ENCODE data around the gene EYS.

Gene EYS

DNA sequence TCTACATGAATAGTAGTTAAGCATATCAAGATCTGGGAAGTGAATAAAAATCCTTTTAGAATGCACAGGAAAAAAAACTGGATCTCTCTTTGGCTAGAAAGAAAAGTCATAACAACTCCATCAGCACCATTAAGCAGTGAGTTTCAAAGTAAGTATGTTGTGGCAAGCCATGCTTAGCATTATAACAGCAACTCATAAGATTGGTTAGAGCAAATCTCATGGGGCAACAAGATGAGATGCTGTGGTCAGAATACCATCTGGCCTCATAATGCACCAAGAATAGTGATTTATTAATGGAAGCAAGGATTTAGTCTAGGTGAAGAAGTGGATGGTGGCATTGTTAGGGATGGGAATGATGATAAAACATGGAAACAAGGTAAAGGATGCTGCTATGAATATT lies 1912.0 kb downstream of the EYS start:
- no peaks in the 10 kb centered on the region for H3K9me3 ChIP-seq (ENCODE audit: control insufficient read depth, low read length)
- no peaks in the 10 kb centered on the region for H3K36me3 ChIP-seq (ENCODE audit: control insufficient read depth, insufficient read depth, low read length)
- H3K79me2 ChIP-seq = no peaks in the 10 kb centered on the region

DNA sequence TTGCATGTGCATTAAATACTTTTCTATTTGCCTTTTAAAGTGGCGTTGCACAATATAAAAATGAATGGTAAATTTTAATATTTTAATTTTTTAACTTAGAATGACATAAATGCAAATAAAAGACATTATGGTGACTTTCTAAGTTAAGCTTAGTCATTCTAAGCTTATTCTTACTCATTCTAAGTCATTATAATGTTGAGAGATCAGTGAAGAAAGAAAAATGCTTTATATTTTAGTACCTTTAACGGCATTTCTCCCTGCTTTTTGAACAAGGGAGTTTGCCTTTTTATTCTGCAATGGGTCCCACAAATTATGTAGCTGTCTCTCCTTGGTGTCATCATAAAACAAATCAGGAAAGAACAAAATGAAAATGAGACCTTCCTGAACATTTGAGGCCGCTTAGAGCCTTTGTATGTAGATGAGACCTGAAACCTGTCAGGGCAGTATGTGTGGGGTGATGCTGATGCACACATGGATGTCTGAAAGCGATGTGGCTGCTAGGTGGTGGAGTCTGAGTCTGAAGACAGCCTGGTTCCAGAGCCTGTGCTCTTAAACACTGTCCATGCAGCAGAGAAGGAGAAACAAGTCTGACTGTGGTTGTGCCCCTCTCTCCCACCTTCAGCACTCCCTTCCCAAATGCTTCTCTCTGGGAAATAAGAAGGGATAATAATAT lies 1913.4 kb downstream of the EYS start:
- H3K36me3 ChIP-seq (ENCODE audit: control insufficient read depth, insufficient read depth, low read length) = no peaks in the 10 kb centered on the region
- H3K4me3 ChIP-seq (ENCODE audit: low read depth, low read length) = no peak overlapping the region
- no peak overlapping the region for H3K9ac ChIP-seq
- no peaks in the 10 kb centered on the region for H3K27me3 ChIP-seq (ENCODE audit: control insufficient read depth, insufficient read depth, low read length)
- H3K79me2 ChIP-seq = no peaks in the 10 kb centered on the region
- no peak overlapping the region for H3K4me2 ChIP-seq (ENCODE audit: low read length)
- H3K4me1 ChIP-seq = no peaks in the 10 kb centered on the region
- H3K27ac ChIP-seq = no peak overlapping the region
- no peaks in the 10 kb centered on the region for H3K9me3 ChIP-seq (ENCODE audit: control insufficient read depth, low read length)
- H2AFZ ChIP-seq = no peak overlapping the region
- TF ChIP-seq, protein P1, sequence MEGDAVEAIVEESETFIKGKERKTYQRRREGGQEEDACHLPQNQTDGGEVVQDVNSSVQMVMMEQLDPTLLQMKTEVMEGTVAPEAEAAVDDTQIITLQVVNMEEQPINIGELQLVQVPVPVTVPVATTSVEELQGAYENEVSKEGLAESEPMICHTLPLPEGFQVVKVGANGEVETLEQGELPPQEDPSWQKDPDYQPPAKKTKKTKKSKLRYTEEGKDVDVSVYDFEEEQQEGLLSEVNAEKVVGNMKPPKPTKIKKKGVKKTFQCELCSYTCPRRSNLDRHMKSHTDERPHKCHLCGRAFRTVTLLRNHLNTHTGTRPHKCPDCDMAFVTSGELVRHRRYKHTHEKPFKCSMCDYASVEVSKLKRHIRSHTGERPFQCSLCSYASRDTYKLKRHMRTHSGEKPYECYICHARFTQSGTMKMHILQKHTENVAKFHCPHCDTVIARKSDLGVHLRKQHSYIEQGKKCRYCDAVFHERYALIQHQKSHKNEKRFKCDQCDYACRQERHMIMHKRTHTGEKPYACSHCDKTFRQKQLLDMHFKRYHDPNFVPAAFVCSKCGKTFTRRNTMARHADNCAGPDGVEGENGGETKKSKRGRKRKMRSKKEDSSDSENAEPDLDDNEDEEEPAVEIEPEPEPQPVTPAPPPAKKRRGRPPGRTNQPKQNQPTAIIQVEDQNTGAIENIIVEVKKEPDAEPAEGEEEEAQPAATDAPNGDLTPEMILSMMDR (IDR thresholded peaks at IDR 0.05) = no peak

More for the DNA sequence above, 1912.0 kb downstream of the EYS start:
- TF ChIP-seq, protein P1 (IDR thresholded peaks at IDR 0.05) = no peak
- H3K4me1 ChIP-seq = no peaks in the 10 kb centered on the region
- no peak overlapping the region for H2AFZ ChIP-seq
- H3K4me2 ChIP-seq (ENCODE audit: low read length) = no peak overlapping the region
- H3K4me3 ChIP-seq (ENCODE audit: low read depth, low read length) = no peak overlapping the region
- H3K27ac ChIP-seq = no peak overlapping the region
- no peak overlapping the region for H3K9ac ChIP-seq
- no peaks in the 10 kb centered on the region for H3K27me3 ChIP-seq (ENCODE audit: control insufficient read depth, insufficient read depth, low read length)

DNA sequence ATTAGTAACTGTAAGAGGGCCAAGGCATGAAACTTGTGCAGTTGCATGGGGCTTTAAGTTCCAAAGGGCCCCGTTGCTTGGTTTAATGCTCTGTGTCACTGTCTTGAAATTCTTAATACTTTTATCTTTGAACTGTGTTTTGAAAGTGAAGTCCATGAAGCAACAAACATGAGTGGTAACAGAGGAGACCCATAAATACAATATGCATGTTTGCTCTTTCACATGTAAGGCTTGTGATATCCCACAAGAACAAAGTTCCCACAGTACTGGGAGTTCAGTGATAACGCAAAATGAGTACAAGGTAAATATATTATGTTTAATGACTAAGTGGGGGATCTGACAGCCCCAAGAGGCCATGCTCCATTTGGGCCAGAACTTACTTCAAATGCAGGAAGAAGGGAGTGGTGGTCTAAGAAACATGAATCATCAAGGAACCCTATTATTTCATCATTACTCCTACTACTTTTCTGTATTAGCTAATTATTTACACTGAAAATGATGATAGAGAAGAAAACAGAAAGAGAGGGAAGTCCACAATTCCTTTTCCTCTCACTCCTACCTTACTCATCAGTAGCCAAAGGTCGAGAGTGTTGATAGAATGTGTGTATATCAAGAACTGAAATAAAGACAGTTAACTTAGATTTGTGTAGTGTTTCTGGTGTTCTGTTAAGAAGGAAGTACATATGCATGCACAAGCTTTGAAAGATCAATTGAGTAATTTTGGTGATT lies 1914.1 kb downstream of the EYS start:
- Histone ChIP-seq H2AFZ (no peak overlapping the region), H3K4me2 (ENCODE audit: low read length) (no peak overlapping the region), H3K27me3 (ENCODE audit: control insufficient read depth, insufficient read depth, low read length) (no peaks in the 10 kb centered on the region), H3K79me2 (no peaks in the 10 kb centered on the region), H3K9ac (no peak overlapping the region), H3K4me3 (ENCODE audit: low read depth, low read length) (no peak overlapping the region), H3K4me1 (no peaks in the 10 kb centered on the region), H3K36me3 (ENCODE audit: control insufficient read depth, insufficient read depth, low read length) (no peaks in the 10 kb centered on the region), H3K27ac (no peak overlapping the region), H3K9me3 (ENCODE audit: control insufficient read depth, low read length) (no peaks in the 10 kb centered on the region)
- TF ChIP-seq, protein P1 (IDR thresholded peaks at IDR 0.05) = no peak

DNA sequence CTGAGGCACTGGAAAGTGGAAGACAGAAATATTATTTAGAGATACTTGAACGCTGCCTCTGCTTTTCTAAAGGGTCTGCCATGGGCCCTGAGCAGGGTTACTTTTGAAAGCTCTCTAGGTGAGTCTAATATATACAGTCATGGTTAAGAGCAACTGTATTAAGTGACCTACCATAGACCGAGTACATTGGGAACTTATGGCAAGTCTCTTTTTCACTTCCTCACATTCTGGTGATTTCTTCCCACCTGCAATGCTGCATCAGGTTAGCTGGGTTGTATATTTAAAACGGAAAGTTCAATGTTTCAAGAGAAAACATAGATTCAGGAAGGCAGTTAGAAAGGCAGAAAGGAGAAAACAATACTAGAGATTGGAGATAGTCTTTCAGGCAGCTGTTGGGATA lies 1916.7 kb downstream of the EYS start:
- Histone ChIP-seq H3K79me2 (no peaks in the 10 kb centered on the region), H2AFZ (no peak overlapping the region)
- TF ChIP-seq, protein P1 (IDR thresholded peaks at IDR 0.05) = no peak

More for the DNA sequence above, 1916.7 kb downstream of the EYS start:
- H3K4me3 ChIP-seq (ENCODE audit: low read depth, low read length) = no peak overlapping the region
- H3K9ac ChIP-seq = no peak overlapping the region
- H3K9me3 ChIP-seq (ENCODE audit: control insufficient read depth, low read length) = no peaks in the 10 kb centered on the region
- no peak overlapping the region for H3K27ac ChIP-seq
- no peaks in the 10 kb centered on the region for H3K36me3 ChIP-seq (ENCODE audit: control insufficient read depth, insufficient read depth, low read length)
- no peaks in the 10 kb centered on the region for H3K27me3 ChIP-seq (ENCODE audit: control insufficient read depth, insufficient read depth, low read length)
- no peak overlapping the region for H3K4me2 ChIP-seq (ENCODE audit: low read length)
- no peaks in the 10 kb centered on the region for H3K4me1 ChIP-seq

Data from parathyroid adenoma (tissue), 2 donors.